Measurements from ENCODE around the gene SPEG.
"Not testable (repeated sequence)": the region's sequence is repeated elsewhere in the genome, so short reads cannot be mapped to it uniquely, and the experiment has no call there.

Gene SPEG

DNA sequence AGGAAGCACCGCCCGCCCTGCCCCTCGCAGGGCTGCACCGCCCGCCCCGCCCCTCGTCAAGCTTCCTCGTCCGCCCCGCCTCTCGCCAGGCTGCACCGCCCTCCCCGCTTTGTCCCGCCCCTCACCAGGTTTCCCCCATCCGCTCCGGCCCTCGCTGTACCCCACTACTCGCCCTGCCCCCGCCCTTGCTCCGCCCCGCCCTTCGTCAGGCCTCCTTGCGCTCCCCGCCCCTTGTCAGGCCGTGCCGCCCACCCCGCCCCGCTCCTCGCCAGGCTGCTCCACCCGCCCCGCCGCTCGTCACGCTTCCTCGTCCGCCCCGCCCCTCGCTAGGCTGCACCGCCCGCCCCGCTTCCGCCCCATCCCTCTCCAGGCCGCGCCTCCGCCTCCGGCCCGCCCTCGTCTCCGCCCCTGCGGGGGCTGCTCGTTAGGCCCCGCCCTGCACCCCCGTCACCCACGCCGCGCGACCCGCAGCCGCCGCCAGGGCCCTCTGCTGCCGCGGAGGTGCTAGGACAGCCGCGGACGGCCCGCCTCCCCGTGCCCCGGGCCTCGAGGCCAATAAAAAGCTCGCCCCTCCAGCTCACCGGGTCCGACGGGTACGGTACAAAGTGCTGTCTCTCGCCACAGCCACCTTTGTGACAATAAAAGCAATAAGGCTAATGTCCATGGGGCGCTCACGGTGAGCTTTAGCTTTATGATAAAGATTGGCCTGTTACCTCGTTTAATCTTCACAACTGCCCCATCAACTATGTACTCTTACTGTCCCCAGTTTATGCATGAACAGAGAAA, 46.3 kb upstream of the SPEG start:
- H3K36me3 ChIP-seq: peaks cover 9% of the 10 kb centered on the region
- H3K4me1 ChIP-seq: no peaks in the 10 kb centered on the region
- H3K4me3 ChIP-seq (ENCODE audit: low read depth, low read length): peak overlapping the region; percentile 56
- no peaks in the 10 kb centered on the region for H3K27me3 ChIP-seq
- TF ChIP-seq, protein P1, sequence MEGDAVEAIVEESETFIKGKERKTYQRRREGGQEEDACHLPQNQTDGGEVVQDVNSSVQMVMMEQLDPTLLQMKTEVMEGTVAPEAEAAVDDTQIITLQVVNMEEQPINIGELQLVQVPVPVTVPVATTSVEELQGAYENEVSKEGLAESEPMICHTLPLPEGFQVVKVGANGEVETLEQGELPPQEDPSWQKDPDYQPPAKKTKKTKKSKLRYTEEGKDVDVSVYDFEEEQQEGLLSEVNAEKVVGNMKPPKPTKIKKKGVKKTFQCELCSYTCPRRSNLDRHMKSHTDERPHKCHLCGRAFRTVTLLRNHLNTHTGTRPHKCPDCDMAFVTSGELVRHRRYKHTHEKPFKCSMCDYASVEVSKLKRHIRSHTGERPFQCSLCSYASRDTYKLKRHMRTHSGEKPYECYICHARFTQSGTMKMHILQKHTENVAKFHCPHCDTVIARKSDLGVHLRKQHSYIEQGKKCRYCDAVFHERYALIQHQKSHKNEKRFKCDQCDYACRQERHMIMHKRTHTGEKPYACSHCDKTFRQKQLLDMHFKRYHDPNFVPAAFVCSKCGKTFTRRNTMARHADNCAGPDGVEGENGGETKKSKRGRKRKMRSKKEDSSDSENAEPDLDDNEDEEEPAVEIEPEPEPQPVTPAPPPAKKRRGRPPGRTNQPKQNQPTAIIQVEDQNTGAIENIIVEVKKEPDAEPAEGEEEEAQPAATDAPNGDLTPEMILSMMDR (IDR thresholded peaks at IDR 0.05; ENCODE audit: low read depth, low read length): peak; percentile 39
- H3K9me3 ChIP-seq: no peaks in the 10 kb centered on the region
- peak; percentile 99 for DNase-seq

- Histone ChIP-seq H3K36me3 (peaks cover 9% of the 10 kb centered on the region), H3K4me3 (ENCODE audit: low read depth, low read length) (peak overlapping the region; percentile 56), H3K4me1 (no peaks in the 10 kb centered on the region), H3K27me3 (no peaks in the 10 kb centered on the region), H3K9me3 (no peaks in the 10 kb centered on the region)
- DNase-seq: no peak
- TF ChIP-seq, protein P1 (IDR thresholded peaks at IDR 0.05; ENCODE audit: low read depth, low read length): no peak
Observed at GRCh38 chr2:219388907-219389156, 45.8 kb upstream of the SPEG start.

- H3K4me3 ChIP-seq (ENCODE audit: low read depth, low read length): no peak overlapping the region
- TF ChIP-seq, protein P1 (IDR thresholded peaks at IDR 0.05; ENCODE audit: low read depth, low read length): no peak
- DNase-seq: no peak
- no peaks in the 10 kb centered on the region for H3K4me1 ChIP-seq
- H3K27me3 ChIP-seq: no peaks in the 10 kb centered on the region
- H3K36me3 ChIP-seq: no peaks in the 10 kb centered on the region
- H3K9me3 ChIP-seq: no peaks in the 10 kb centered on the region
Observed at GRCh38 chr2:219392754-219393153, 41.9 kb upstream of the SPEG start.

DNA sequence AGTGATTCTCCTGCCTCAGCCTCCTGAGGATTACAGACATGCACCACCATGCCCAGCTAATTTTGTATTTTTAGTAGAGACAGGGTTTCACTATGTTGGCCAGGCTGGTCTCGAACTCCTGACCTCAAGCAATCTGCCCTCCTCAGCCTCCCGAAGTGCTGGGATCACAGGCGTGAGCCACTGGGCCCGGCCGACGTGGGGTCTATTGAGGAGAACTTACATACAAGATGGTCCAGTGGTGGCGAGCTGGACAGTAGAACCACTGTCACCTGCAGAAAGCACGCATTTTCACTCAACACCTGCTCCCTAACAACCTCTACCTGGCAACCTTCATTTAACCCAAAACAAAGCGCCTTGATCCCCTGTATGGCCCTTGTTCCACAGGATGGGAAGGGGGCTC, 39.6 kb upstream of the SPEG start:
- not testable (repeated sequence) for H3K4me3 ChIP-seq (ENCODE audit: low read depth, low read length); H3K4me1 ChIP-seq; H3K36me3 ChIP-seq; H3K27me3 ChIP-seq; H3K9me3 ChIP-seq; DNase-seq

- Histone ChIP-seq H3K4me1 (peaks cover 9% of the 10 kb centered on the region), H3K4me3 (ENCODE audit: low read depth, low read length) (no peak overlapping the region), H3K9me3 (no peaks in the 10 kb centered on the region), H3K36me3 (no peaks in the 10 kb centered on the region), H3K27me3 (no peaks in the 10 kb centered on the region)
- no peak for DNase-seq
- TF ChIP-seq, protein P1 (IDR thresholded peaks at IDR 0.05; ENCODE audit: low read depth, low read length): no peak
Observed at GRCh38 chr2:219395609-219396008, 39.0 kb upstream of the SPEG start.

GRCh38 chr2:219396863-219397457, 37.7 kb upstream of the SPEG start:
- H3K4me3 ChIP-seq (ENCODE audit: low read depth, low read length): no peak overlapping the region
- H3K9me3 ChIP-seq: no peaks in the 10 kb centered on the region
- H3K27me3 ChIP-seq: no peaks in the 10 kb centered on the region
- peaks cover 15% of the 10 kb centered on the region for H3K4me1 ChIP-seq
- TF ChIP-seq, protein P1 (IDR thresholded peaks at IDR 0.05; ENCODE audit: low read depth, low read length): no peak
- no peaks in the 10 kb centered on the region for H3K36me3 ChIP-seq
- DNase-seq: no peak

All from BE2C (cell line).